RKO (cell line): ENCODE results near the gene TUBB2B.

Experiments used
- DNase-seq: peaks from one replicate; pipeline ENCODE4 v3.0.0-alpha.2; 2016; ENCODE audit warnings: low spot score

The TUBB2B gene

GRCh38 chr6:3232017-3232945, 4.8 kb upstream of the TUBB2B start:
- no peak for DNase-seq

DNA sequence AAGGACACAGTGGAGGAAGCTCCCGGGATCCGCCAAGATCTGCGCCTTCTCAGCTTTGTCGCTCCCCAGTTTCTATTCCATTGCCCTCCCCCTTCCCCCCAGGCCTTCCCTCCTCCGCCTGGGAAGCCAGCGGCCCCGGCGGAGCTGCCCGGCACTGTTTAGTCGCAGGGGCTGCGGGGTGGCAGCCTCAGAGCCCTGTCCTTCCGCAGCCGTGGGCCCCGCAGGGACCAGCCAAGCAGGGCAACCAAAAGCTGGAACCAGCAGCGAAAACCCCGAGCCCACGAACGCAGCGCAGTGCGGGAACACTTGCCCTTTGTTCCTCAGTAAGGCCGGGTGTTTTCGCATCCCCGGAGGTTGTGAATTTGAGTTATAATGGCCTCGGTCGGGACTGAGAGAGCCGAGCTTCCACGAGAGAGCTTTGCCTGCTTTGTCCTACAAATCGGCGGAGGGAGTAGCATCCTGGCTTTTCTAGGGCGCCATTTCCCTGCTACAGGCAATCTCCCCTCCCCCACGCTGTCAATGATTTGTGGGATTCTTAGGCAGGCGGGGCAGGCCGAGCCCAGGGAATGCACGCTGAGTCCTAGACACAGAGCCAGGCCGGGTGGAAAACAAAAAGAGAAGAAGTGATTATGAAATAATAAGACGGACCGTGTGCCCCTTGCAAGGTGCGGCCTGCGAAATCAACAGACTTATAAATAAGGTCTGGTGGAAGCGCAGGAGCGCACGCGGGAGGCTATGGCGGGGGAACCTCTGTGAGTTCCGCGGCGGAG, 4.0 kb upstream of the TUBB2B start:
- DNase-seq: no peak

DNA sequence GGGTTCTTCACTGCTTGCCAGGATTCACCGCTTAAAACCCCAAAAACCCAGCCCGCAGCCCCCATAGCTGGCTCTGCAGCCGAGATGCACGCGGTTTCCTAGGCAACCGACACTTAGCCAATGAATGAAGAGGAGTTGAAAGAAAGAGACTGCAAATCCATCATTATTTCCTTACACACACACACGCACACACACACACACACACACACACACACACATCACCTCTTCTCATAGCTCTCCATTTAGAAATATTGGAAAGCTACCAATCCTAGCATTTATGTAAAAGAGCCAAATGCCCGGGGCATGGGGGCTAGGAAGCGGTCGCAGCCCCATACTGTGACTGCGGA, 3.4 kb upstream of the TUBB2B start:
- no peak for DNase-seq

DNA sequence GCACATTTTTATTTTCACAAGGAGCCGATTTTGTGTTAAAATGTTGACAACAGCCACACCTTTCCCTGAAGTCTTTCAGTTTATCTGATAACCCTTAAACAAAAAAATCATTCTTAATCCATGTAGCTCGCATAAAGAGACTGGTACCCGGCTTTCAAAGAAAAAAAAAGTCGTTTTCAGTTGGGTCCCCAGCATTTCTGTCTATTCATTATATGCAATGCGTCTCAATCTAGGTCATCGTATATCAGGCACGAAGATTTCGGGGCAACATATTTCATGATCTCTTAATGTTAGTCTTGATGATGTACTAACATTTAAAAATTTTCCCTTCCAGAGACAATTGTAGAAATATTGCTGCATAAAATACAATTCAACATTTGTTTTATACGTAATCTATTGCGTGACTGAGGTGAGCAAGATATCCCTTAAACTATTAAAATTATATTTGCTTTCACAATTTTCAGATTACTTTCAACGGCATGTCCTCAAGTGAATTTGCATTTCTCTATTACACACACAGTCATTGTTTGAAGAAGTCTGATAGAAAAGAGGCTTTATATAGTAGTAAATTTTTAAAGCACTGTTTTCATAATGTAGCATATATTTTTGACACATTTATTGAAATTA, 2.9 kb upstream of the TUBB2B start:
- DNase-seq: no peak

DNA sequence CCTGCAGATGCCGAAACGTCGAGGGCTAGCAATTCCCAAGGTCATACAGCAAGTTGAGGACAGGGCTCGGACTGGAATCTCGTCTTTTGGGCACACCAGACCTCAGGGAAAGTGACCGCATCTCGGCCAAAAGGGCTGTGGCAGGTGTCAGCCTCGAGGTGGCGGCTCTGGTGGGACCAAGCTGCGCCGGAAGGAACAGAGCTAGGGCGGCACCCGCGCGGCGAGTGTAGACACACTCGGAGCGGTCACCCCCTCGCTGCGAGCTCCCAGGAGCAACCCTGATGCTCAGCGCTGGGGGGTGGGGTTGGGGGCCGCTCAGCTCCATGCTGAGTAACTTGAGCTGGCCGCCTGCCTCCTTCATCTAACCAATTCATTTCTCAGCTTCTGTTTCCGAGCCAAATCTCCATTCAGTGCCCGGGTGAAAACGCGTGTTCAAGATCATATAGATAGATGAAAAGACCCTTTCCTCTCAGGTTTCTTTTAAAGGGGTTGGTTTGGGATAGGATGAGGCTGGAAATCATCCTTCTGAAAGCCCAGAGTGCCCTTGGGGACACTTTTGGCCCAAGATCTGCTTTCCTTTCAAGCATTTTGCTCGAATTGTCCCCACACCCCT, 2.2 kb upstream of the TUBB2B start:
- DNase-seq: no peak

DNA sequence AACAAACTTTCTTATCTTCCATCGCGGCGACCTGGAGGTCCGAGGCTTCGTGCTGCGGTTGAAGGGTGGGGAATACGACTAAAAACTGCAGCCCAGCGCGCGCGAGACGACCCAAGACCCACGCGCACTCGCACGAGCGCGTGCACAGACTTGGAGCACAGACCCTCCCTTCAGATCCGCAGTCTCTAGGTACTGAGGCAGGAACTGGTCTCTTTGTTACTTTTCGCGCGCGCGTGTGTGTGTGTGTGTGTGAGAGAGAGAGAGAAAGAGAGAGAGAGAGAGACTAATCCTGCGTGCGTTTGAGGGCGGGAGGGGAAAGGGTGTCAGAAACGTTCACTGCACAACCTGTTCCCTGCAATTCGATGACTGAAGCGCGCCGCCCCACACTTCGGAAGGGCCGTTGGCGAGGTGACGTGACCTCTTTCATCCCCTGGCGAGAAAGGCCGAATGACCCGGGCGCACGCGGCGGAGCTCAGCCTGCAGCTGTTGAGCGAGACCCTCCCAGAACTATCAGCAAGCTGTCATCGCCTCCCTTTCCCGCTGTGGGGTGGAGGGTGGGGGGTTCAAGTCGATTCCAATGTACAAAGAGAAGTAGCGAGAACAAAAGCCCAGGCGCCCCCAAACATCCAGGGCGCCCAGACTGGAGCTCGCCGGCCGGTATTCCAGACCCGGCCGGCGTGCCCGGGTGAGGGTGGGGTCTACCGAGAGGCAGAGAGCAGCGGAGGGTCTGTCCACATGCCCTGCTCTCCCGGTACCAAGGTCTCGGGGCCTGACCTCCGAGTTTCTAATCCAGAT, 1.5 kb upstream of the TUBB2B start:
- no peak for DNase-seq

DNA sequence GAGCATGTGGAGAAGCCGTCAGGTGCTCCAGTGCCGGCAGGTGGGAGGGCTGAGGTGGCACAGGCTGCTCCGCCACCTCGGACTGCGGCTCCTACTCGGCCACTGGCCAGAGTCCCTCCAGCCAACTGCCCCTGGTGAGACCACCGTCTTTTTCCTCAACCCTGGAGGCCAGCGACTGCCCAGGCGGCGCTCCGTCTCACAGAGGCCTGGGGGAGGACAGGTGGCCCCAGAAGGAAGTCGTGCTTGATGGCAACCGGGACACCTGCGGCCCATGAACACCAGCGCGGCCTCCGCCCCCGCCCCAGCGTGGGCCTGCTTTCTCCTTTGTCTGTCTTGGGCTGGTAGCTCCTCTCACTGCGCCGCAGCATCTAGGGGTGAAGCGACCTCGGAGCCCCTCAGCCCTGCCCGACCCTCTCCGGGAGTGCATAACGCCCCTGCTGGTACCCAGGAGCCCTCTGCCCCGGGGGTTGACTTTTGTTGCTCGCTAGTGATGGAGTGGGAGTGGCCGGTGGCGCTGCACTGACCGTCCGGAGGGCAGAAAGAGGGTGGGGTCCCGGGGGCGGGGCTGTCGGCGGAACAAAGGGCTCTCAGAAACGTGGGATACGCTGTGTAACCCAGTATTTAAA, 706 bp upstream of the TUBB2B start:
- no peak for DNase-seq

DNA sequence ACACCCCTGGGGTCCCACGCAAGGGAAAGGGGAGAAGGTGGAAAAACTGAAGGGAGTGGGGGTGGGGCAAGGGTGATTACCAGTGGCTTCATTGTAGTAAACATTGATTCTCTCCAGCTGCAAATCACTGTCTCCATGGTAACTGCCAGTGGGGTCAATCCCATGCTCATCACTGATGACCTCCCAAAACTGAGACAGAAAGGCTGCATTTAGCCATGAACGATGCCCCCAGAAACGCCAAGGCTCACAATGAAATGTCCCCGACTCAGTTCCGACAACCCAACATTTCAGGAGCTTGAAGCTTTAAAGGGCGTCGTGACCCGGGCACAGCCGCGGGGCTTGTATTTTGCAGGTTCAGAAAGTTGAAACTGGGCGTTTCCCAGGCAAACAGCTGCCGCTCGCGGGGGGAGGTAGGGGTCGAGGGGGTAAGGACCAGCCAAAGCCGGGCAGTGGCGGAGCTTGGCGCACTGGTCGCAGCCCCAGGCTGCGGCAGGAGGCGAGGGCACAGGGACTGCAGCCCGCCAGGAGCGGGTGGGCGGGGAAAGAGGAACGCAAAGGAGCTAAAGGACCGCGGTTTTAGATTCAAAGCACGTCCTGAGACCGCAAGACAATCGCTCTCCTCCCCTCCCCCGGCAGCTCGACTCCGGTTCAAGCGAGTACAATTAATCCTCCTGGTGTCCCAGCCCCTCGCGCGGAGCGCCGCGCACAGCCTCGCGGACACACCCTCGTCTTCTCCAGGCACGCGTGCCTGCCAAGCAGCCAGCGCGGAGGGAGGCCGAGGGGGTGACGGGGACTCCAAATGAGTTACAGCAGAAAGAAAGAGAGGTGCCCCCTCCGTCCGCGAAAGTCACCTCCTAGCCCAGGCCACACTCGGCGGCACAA, 731 bp downstream of the TUBB2B start:
- no peak for DNase-seq

DNA sequence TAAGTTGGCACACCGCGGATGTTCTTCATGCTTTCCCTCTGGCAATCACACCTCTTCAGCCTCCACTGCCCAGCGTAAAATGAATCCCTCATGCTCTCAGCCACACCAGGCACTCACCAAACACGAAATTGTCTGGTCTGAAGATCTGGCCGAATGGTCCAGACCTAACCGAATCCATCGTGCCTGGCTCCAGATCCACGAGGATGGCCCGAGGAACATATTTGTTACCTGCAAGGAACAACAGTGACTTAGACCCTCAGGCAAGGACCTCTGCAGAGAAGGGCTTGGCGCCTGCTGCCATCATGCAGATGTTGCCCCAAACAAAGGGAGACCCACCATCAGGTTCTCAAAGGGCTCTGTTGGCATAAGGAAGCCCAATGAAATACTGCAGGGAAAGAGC, 1.4 kb downstream of the TUBB2B start:
- DNase-seq: no peak

GRCh38 chr6:3222506-3223038, 4.9 kb downstream of the TUBB2B start:
- DNase-seq: no peak

GRCh38 chr6:3221578-3221977, 5.9 kb downstream of the TUBB2B start:
- no peak for DNase-seq

DNA sequence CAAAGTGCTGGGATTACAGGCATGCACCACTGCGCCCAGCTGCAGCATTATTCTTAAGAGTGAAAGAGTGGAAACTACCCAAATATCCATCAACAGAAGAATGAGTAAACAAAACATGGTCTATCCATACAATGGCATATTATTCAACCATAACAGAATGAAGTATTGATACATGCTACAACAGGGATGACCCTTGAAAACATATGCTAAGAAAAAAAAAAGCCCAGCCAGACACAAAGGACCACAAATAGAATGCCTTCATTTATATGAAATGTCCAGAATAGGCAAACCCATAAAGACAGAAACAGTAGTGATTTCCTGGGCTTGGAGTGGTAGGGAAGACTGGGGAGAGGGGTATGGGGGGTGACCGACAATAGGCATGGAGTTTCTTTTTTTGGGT, 7.1 kb downstream of the TUBB2B start:
- no peak for DNase-seq

DNA sequence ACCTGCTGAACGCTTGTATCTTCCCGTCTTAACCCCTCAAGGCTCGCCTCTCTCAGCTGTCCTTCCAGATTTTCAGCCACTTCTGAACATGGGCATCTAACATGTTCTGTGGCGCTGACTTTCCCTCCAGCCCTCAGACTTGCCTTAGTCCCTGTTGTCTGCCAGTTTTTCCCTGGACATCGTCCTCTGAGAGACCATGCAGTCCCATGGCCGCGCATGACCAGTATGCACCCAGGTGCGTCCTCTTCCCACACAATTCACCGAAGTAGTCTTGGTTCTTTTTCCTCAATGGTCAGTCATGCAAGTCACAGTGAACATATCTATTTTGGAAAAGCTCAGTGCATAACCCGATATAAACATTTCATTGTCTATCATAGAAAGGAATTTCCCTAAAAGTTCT, 9.2 kb downstream of the TUBB2B start:
- no peak for DNase-seq

GRCh38 chr6:3217286-3217685, 10.2 kb downstream of the TUBB2B start:
- no peak for DNase-seq

DNA sequence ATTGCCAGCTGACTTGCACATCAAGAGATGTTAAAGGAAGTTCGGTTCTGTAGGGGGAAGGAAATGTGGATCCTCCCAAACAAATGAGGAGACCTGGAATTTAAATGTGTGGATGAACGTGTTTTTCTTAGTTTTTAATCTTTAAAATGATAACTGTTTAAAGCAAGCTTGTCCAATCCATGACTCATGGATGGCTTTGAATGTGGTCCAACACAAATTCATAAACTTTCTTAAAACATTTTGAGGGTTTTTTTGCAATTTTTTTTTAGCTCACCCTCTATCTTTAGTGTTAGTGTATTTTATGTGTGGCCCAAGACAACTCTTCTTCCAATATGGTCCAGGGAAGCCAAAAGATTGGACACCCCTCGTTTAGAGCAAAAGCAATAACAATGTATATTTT, 12.6 kb downstream of the TUBB2B start:
- no peak for DNase-seq

GRCh38 chr6:3213334-3213695, 14.1 kb downstream of the TUBB2B start:
- DNase-seq: no peak

DNA sequence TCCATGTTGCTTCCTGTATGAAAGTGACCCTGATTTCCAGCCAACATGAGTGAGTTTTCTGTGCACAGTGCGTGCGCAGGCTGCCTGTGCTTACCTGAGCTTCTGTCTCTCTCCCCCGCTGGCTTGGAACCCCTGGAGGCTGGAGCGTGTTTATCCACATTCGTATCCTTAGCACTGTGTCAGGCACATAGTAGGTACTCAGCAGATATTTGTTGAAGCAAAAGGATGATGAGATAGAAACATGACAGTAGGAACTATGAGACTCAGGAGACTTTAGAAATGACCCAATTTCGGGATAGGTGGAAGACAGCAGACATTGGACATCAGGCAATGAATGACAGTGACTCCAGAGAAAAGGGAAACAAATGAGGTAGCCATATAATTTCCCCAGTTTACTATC, 15.2 kb downstream of the TUBB2B start:
- DNase-seq: no peak

DNA sequence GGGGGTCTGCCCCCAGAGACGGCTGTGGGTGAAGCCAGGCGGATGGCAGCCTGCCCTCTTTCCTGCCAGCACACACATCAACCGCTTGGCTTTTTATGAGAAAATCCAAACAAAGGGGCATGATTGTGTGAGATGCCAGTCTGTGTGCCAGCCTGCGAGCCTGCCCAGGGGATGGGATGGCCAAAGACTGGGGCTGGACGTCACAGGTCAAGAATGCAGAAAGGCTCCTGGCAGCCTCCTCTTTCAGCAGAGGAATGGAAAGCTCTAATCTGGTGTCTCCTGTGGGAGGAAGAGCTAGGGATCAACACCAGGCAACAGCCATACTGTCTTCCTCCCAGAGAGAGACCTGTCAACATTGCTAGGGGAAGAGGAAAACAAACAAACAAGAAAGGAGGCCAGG, 15.8 kb downstream of the TUBB2B start:
- no peak for DNase-seq

GRCh38 chr6:3210024-3210610, 17.3 kb downstream of the TUBB2B start:
- no peak for DNase-seq
